ENCODE data around the gene SCUBE2.

Gene SCUBE2

DNA sequence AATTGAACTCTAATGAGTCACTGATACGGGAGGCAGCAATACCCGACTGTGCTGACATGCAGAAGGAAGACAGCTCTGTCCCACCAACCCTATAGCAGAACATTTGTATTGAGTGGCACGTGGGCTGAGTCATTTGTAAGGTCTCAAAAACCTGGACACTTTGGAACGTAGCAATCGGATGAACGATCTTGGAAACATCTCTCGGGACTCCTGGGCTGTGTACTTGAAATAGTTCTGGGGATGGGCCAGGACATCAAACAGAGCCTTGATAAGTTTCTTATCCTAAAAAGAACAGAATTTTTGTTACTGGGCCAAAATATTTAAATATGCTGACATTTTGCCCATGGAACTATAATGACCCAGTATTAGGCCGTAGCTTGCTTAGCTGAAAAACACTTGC lies 70.5 kb downstream of the SCUBE2 start (continued):
- TF ChIP-seq, protein P1, sequence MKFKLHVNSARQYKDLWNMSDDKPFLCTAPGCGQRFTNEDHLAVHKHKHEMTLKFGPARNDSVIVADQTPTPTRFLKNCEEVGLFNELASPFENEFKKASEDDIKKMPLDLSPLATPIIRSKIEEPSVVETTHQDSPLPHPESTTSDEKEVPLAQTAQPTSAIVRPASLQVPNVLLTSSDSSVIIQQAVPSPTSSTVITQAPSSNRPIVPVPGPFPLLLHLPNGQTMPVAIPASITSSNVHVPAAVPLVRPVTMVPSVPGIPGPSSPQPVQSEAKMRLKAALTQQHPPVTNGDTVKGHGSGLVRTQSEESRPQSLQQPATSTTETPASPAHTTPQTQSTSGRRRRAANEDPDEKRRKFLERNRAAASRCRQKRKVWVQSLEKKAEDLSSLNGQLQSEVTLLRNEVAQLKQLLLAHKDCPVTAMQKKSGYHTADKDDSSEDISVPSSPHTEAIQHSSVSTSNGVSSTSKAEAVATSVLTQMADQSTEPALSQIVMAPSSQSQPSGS (tag by site-specific recombination; IDR thresholded peaks at IDR 0.05; ENCODE audit: low read depth): no peak
- TF ChIP-seq ZNF239 (tag by site-specific recombination; IDR thresholded peaks at IDR 0.05): no peak
- TF ChIP-seq GLIS1 (tag by site-specific recombination; IDR thresholded peaks at IDR 0.05): no peak
- TF ChIP-seq ZNF37A (tag by site-specific recombination; IDR thresholded peaks at IDR 0.05): no peak
- TF ChIP-seq ZNF132 (tag by site-specific recombination; IDR thresholded peaks at IDR 0.05; ENCODE audit: borderline replicate concordance): no peak
- no peak for TF ChIP-seq ZBTB20 (tag by site-specific recombination; IDR thresholded peaks at IDR 0.05)
- TF ChIP-seq ZNF561 (tag by site-specific recombination; IDR thresholded peaks at IDR 0.05; ENCODE audit: borderline replicate concordance): no peak
- TF ChIP-seq GLI4 (tag by site-specific recombination; IDR thresholded peaks at IDR 0.05): no peak

DNA sequence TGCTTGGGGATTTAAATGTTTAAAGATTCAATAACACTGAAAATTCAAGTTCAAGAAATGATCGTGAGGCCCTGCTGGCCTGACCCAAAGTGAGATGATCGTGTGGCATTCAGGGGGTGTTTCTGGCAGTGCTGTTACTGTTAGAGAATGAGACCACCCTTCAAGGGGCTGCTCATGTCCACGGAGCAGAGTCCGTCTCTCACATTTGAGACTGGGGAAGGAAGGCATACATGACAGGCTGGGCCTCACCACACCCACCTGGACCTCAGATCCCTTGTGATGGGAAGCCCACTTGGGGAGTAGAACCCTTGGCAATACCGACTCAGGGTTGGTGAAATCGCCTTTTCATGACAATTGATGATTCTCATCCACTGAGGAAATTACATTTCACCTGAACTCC lies 71.5 kb downstream of the SCUBE2 start:
- ChIA-PET CTCF (interaction anchor here (0.7 to 1.0 kb wide), 2 partner anchors 118 to 120 kb away, joined by 3 read pairs; no protein-coding TSS in a partner anchor), POLR2A (no interaction called here)
- H3K9me3 ChIP-seq (ENCODE audit: control insufficient read depth, insufficient read depth, low read depth, low read length): no peaks in the 10 kb centered on the region

DNA sequence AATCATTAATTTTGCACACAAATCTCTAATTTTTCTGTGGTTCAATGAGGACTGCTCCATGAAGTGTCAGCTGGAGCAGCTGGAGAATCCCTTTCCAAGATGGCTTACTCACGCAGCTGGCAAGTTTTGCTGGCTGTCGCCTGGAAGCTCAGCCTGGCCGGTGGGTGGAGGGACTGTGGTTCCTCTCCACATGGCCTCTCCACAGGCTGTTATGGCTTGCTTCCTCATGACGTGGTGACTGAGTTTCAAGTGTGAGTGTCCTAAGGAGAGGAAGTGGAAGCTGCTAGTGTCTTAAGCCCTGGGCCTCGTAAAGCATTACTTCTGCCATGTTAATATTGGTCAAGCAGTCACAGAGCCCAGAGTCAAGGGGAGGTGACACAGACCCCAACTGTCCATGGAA lies 73.6 kb downstream of the SCUBE2 start:
- CTCF ChIA-PET: interaction anchor here (1.4 to 6.2 kb wide), 5 partner anchors 11 to 121 kb away, joined by 4 to 78 read pairs (median 18); no protein-coding TSS in a partner anchor
- no peaks in the 10 kb centered on the region for H3K36me3 ChIP-seq (ENCODE audit: control insufficient read depth in 2 of 2, insufficient read depth in 1 of 2, low read length in 2 of 2)
- POLR2A ChIA-PET: no interaction called here
- H3K4me3 ChIP-seq (ENCODE audit: low read depth, low read length): no peak overlapping the region
- no peaks in the 10 kb centered on the region for H3K4me1 ChIP-seq (ENCODE audit: control insufficient read depth, insufficient read depth, low read length)
- H3K27ac ChIP-seq (ENCODE audit: extremely low read depth, low read depth, low read length): no peak overlapping the region
- TF ChIP-seq, protein P2, sequence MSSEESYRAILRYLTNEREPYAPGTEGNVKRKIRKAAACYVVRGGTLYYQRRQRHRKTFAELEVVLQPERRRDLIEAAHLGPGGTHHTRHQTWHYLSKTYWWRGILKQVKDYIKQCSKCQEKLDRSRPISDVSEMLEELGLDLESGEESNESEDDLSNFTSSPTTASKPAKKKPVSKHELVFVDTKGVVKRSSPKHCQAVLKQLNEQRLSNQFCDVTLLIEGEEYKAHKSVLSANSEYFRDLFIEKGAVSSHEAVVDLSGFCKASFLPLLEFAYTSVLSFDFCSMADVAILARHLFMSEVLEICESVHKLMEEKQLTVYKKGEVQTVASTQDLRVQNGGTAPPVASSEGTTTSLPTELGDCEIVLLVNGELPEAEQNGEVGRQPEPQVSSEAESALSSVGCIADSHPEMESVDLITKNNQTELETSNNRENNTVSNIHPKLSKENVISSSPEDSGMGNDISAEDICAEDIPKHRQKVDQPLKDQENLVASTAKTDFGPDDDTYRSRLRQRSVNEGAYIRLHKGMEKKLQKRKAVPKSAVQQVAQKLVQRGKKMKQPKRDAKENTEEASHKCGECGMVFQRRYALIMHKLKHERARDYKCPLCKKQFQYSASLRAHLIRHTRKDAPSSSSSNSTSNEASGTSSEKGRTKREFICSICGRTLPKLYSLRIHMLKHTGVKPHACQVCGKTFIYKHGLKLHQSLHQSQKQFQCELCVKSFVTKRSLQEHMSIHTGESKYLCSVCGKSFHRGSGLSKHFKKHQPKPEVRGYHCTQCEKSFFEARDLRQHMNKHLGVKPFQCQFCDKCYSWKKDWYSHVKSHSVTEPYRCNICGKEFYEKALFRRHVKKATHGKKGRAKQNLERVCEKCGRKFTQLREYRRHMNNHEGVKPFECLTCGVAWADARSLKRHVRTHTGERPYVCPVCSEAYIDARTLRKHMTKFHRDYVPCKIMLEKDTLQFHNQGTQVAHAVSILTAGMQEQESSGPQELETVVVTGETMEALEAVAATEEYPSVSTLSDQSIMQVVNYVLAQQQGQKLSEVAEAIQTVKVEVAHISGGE (tag by site-specific recombination; conservative IDR thresholded peaks at IDR 0.05; ENCODE audit: low read depth): no peak
- TF ChIP-seq TRIM28 (IDR thresholded peaks at IDR 0.05; ENCODE audit: borderline replicate concordance, low read length): no peak
- TF ChIP-seq ZNF174 (tag by site-specific recombination; IDR thresholded peaks at IDR 0.05): no peak
- no peak for TF ChIP-seq ZNF214 (tag by site-specific recombination; IDR thresholded peaks at IDR 0.05; ENCODE audit: borderline replicate concordance)
- TF ChIP-seq ZNF747 (tag by site-specific recombination; IDR thresholded peaks at IDR 0.05): no peak
- TF ChIP-seq MYNN (tag by site-specific recombination; IDR thresholded peaks at IDR 0.05; ENCODE audit: borderline replicate concordance): no peak
- no peak for TF ChIP-seq ZFP37 (tag by site-specific recombination; IDR thresholded peaks at IDR 0.05)
- TF ChIP-seq ZNF394 (tag by site-specific recombination; IDR thresholded peaks at IDR 0.05; ENCODE audit: borderline replicate concordance): no peak
- no peak for TF ChIP-seq HOXC10 (CRISPR knock-in tag; IDR thresholded peaks at IDR 0.05)
- no peak for TF ChIP-seq MZF1 (tag by site-specific recombination; IDR thresholded peaks at IDR 0.05; ENCODE audit: borderline replicate concordance)
- no peak for TF ChIP-seq GLIS2 (tag by site-specific recombination; IDR thresholded peaks at IDR 0.05)
- no peak for TF ChIP-seq GLIS1 (tag by site-specific recombination; IDR thresholded peaks at IDR 0.05)
- TF ChIP-seq, protein P3, sequence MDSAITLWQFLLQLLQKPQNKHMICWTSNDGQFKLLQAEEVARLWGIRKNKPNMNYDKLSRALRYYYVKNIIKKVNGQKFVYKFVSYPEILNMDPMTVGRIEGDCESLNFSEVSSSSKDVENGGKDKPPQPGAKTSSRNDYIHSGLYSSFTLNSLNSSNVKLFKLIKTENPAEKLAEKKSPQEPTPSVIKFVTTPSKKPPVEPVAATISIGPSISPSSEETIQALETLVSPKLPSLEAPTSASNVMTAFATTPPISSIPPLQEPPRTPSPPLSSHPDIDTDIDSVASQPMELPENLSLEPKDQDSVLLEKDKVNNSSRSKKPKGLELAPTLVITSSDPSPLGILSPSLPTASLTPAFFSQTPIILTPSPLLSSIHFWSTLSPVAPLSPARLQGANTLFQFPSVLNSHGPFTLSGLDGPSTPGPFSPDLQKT (IDR thresholded peaks at IDR 0.05; ENCODE audit: borderline replicate concordance, low read depth, low read length): no peak
- H3K9me3 ChIP-seq (ENCODE audit: control insufficient read depth, insufficient read depth, low read depth, low read length): no peaks in the 10 kb centered on the region

More for the DNA sequence above, 71.5 kb downstream of the SCUBE2 start:
- Histone ChIP-seq H3K27ac (ENCODE audit: extremely low read depth, low read depth, low read length) (no peak overlapping the region), H3K4me1 (ENCODE audit: control insufficient read depth, insufficient read depth, low read length) (no peaks in the 10 kb centered on the region), H3K36me3 (ENCODE audit: control insufficient read depth in 2 of 2, insufficient read depth in 1 of 2, low read length in 2 of 2) (no peaks in the 10 kb centered on the region), H3K4me3 (ENCODE audit: low read depth, low read length) (no peak overlapping the region)
- TF ChIP-seq ZNF23 (tag by site-specific recombination; IDR thresholded peaks at IDR 0.05; ENCODE audit: borderline replicate concordance) (no peak), ZNF394 (tag by site-specific recombination; IDR thresholded peaks at IDR 0.05; ENCODE audit: borderline replicate concordance) (no peak), ZNF707 (tag by site-specific recombination; IDR thresholded peaks at IDR 0.05) (no peak), REPIN1 (tag by site-specific recombination; IDR thresholded peaks at IDR 0.05; ENCODE audit: low read depth) (no peak)
